ENCODE results near the gene TTBK1.

TTBK1 gene

GRCh38 chr6:43255408-43256054, 12.2 kb downstream of the TTBK1 start:
- no peak for DNase-seq (ENCODE audit: low read depth, low spot score)

GRCh38 chr6:43256670-43257366, 13.5 kb downstream of the TTBK1 start:
- no peak for DNase-seq (ENCODE audit: low read depth, low spot score)

GRCh38 chr6:43257367-43258145, 14.3 kb downstream of the TTBK1 start:
- DNase-seq (ENCODE audit: low read depth, low spot score): no peak

- no peak for DNase-seq (ENCODE audit: low read depth, low spot score)
Measured at GRCh38 chr6:43258180-43258579, 14.9 kb downstream of the TTBK1 start.

- no peak for DNase-seq (ENCODE audit: low read depth, low spot score)
Measured at GRCh38 chr6:43258807-43259686, 15.8 kb downstream of the TTBK1 start.

GRCh38 chr6:43260791-43261190, 17.5 kb downstream of the TTBK1 start:
- DNase-seq (ENCODE audit: low read depth, low spot score): no peak

- DNase-seq (ENCODE audit: low read depth, low spot score): no peak
Measured at GRCh38 chr6:43261198-43261597, 17.9 kb downstream of the TTBK1 start.

GRCh38 chr6:43262000-43262779, 18.9 kb downstream of the TTBK1 start:
- no peak for DNase-seq (ENCODE audit: low read depth, low spot score)

GRCh38 chr6:43262780-43263313, 19.6 kb downstream of the TTBK1 start:
- DNase-seq (ENCODE audit: low read depth, low spot score): no peak

- DNase-seq (ENCODE audit: low read depth, low spot score): peak; percentile 85
Measured at GRCh38 chr6:43263314-43264178, 20.3 kb downstream of the TTBK1 start.

- DNase-seq (ENCODE audit: low read depth, low spot score): no peak
Measured at GRCh38 chr6:43264599-43265145, 21.4 kb downstream of the TTBK1 start.

- DNase-seq (ENCODE audit: low read depth, low spot score): no peak
Measured at GRCh38 chr6:43265564-43265963, 22.3 kb downstream of the TTBK1 start.

- DNase-seq (ENCODE audit: low read depth, low spot score): no peak
Measured at GRCh38 chr6:43267619-43268354, 24.5 kb downstream of the TTBK1 start.

GRCh38 chr6:43268355-43268700, 25.0 kb downstream of the TTBK1 start:
- DNase-seq (ENCODE audit: low read depth, low spot score): no peak

- DNase-seq (ENCODE audit: low read depth, low spot score): no peak
Measured at GRCh38 chr6:43268782-43269272, 25.5 kb downstream of the TTBK1 start.

- DNase-seq (ENCODE audit: low read depth, low spot score): peak; percentile 57
Measured at GRCh38 chr6:43269273-43270007, 26.2 kb downstream of the TTBK1 start.

- no peak for DNase-seq (ENCODE audit: low read depth, low spot score)
Measured at GRCh38 chr6:43271103-43271815, 28.0 kb downstream of the TTBK1 start.

Measured in ELF-1 (cell line).